ENCODE data around the gene GTPBP4. TPM values are rescaled to one million over a fixed set of nuclear protein-coding genes. Genes with fewer than 3 reads are reported as not detected.

GTPBP4 gene
- total and polyA plus RNA-seq, 2 of the 13 experiments (the other 11 are each of a cell fraction or from before 2014, with no cell fraction given) = 24.1 to 85.5 TPM

DNA sequence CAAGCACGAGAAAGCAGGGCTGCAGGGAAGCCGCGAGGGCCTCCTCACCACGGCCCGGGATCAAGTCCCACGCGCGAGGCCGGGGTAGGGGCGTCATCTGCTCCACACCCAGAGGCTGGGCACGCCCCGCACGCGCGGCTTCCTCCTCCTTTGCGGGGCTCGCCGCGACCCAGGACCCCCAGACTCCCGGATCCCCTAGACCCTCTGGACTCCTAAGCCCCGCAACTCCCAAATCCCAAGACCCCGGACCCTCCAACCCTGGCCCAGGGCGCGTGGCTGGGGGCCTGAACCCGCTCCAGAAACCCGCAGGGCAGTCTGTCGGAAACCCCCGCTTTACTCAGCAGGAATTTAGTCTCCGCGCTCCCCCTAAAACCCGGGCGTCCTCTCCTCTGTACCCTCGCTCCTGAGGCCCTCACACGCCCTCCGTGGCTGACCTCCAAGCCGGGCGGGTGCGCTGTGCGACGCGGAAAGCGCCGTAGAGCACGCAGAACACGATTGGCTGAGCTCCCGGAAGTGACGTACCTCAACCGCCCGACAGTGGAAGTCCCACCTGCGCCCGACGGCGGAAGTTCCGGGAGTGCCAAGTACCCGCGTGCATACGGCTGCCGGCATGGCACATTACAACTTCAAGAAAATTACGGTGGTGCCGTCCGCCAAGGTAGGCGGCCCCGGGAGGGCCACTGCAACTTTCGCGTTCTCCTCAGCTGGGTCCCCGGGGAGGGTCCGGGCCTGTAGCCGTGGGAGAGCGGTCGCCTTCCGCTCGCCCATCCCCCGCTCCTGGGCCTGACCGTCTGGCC is at the start of gene GTPBP4 (continued):
- TF ChIP-seq ZNF646 (CRISPR knock-in tag; IDR thresholded peaks at IDR 0.05) (0 out of 2 replicates have a peak, but pooled peaks have one; percentile 18), SOX13 (IDR thresholded peaks at IDR 0.05) (0 out of 2 replicates have a peak, but pooled peaks have one; percentile 6), SOX13 (CRISPR knock-in tag; conservative IDR thresholded peaks at IDR 0.05 in 1 of 2, IDR thresholded peaks at IDR 0.05 in 1 of 2) (peak in 1 of 2 experiments; percentile 33; a peak in 1 of 4 replicates), ZNF720 (CRISPR knock-in tag; IDR thresholded peaks at IDR 0.05) (no peak), YY1 (IDR thresholded peaks at IDR 0.05; ENCODE audit: insufficient read depth, insufficient replicate concordance, low read depth, low read length) (peak; percentile 58), ZNF280D (CRISPR knock-in tag; IDR thresholded peaks at IDR 0.05) (peak; percentile 91), ZNF704 (CRISPR knock-in tag; IDR thresholded peaks at IDR 0.05; ENCODE audit: borderline replicate concordance) (peak; percentile 23; the same call in 1 of the 2 replicates), MEIS1 (CRISPR knock-in tag; IDR thresholded peaks at IDR 0.05; ENCODE audit: borderline replicate concordance) (peak; percentile 68; the same call in 1 of the 2 replicates), MTA1 (CRISPR knock-in tag; IDR thresholded peaks at IDR 0.05; ENCODE audit: borderline replicate concordance) (no peak; the same call in 1 of the 2 replicates), ELF4 (CRISPR knock-in tag; IDR thresholded peaks at IDR 0.05; ENCODE audit: borderline replicate concordance) (peak; percentile 82)
- TF ChIP-seq, protein P1, sequence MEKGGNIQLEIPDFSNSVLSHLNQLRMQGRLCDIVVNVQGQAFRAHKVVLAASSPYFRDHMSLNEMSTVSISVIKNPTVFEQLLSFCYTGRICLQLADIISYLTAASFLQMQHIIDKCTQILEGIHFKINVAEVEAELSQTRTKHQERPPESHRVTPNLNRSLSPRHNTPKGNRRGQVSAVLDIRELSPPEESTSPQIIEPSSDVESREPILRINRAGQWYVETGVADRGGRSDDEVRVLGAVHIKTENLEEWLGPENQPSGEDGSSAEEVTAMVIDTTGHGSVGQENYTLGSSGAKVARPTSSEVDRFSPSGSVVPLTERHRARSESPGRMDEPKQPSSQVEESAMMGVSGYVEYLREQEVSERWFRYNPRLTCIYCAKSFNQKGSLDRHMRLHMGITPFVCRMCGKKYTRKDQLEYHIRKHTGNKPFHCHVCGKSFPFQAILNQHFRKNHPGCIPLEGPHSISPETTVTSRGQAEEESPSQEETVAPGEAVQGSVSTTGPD (CRISPR knock-in tag; IDR thresholded peaks at IDR 0.05) = no peak
- TF ChIP-seq, protein P2, sequence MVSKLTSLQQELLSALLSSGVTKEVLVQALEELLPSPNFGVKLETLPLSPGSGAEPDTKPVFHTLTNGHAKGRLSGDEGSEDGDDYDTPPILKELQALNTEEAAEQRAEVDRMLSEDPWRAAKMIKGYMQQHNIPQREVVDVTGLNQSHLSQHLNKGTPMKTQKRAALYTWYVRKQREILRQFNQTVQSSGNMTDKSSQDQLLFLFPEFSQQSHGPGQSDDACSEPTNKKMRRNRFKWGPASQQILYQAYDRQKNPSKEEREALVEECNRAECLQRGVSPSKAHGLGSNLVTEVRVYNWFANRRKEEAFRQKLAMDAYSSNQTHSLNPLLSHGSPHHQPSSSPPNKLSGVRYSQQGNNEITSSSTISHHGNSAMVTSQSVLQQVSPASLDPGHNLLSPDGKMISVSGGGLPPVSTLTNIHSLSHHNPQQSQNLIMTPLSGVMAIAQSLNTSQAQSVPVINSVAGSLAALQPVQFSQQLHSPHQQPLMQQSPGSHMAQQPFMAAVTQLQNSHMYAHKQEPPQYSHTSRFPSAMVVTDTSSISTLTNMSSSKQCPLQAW (CRISPR knock-in tag; IDR thresholded peaks at IDR 0.05) = peak; percentile 74

Measured in HepG2 (cell line).